ENCODE data around the gene PARP11.
A peak's percentile ranks its signal among the peaks of the same experiment; 100 is the strongest.

PARP11 gene, protein sequence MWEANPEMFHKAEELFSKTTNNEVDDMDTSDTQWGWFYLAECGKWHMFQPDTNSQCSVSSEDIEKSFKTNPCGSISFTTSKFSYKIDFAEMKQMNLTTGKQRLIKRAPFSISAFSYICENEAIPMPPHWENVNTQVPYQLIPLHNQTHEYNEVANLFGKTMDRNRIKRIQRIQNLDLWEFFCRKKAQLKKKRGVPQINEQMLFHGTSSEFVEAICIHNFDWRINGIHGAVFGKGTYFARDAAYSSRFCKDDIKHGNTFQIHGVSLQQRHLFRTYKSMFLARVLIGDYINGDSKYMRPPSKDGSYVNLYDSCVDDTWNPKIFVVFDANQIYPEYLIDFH

GRCh38 chr12:3872800-3873636 is at the start of gene PARP11:
Gene PARP11 (minus strand): TSS chr12:3873399. CDS start chr12:3873229, 170 bp downstream.
- Histone ChIP-seq H3K27me3 (ENCODE audit: control insufficient read depth in 1 of 2, insufficient read depth in 2 of 2, low read length in 2 of 2) (no peaks in the 10 kb centered on the region), H3K27ac (ENCODE audit: low read depth, low read length) (peak within 1 kb of the TSS; percentile 89), H3K4me1 (ENCODE audit: control insufficient read depth in 1 of 2, insufficient read depth in 2 of 2, low read length in 2 of 2) (peaks cover 30 to 36% of the 10 kb centered on the region in 2 donors), H3K9me3 (ENCODE audit: control insufficient read depth in 1 of 2, low read length in 2 of 2) (no peaks in the 10 kb centered on the region), H3K9ac (ENCODE audit: low read depth in 1 of 2, low read length in 2 of 2) (peak within 1 kb of the TSS; percentile 75 to 88), H3K36me3 (ENCODE audit: control insufficient read depth in 1 of 2, insufficient read depth in 2 of 2, low read length in 2 of 2) (no peaks in the 10 kb centered on the region), H3K4me3 (ENCODE audit: low read depth in 1 of 2, low read length in 2 of 2) (peak within 1 kb of the TSS; percentile 76 to 89)

GRCh38 chr12:3922033-3922432 is 48.8 kb upstream of the PARP11 start:
- Histone ChIP-seq H3K4me3 (ENCODE audit: low read depth in 1 of 2, low read length in 2 of 2) (no peak overlapping the region), H3K36me3 (ENCODE audit: control insufficient read depth in 1 of 2, insufficient read depth in 2 of 2, low read length in 2 of 2) (no peaks in the 10 kb centered on the region), H3K27ac (ENCODE audit: low read depth, low read length) (no peak overlapping the region), H3K27me3 (ENCODE audit: control insufficient read depth in 1 of 2, insufficient read depth in 2 of 2, low read length in 2 of 2) (peaks cover 8 to 30% of the 10 kb centered on the region in 2 donors), H3K9ac (ENCODE audit: low read depth in 1 of 2, low read length in 2 of 2) (no peak overlapping the region), H3K4me1 (ENCODE audit: control insufficient read depth in 1 of 2, insufficient read depth in 2 of 2, low read length in 2 of 2) (no peaks in the 10 kb centered on the region), H3K9me3 (ENCODE audit: control insufficient read depth in 1 of 2, low read length in 2 of 2) (no peaks in the 10 kb centered on the region)

- no peak overlapping the region for H3K4me3 ChIP-seq (ENCODE audit: low read depth in 1 of 2, low read length in 2 of 2)
- H3K9ac ChIP-seq (ENCODE audit: low read depth in 1 of 2, low read length in 2 of 2), result no peak overlapping the region
- H3K27ac ChIP-seq (ENCODE audit: low read depth, low read length), result no peak overlapping the region
- H3K36me3 ChIP-seq (ENCODE audit: control insufficient read depth in 1 of 2, insufficient read depth in 2 of 2, low read length in 2 of 2), result no peaks in the 10 kb centered on the region
- H3K9me3 ChIP-seq (ENCODE audit: control insufficient read depth in 1 of 2, low read length in 2 of 2), result no peaks in the 10 kb centered on the region
- H3K4me1 ChIP-seq (ENCODE audit: control insufficient read depth in 1 of 2, insufficient read depth in 2 of 2, low read length in 2 of 2), result no peaks in the 10 kb centered on the region
- H3K27me3 ChIP-seq (ENCODE audit: control insufficient read depth in 1 of 2, insufficient read depth in 2 of 2, low read length in 2 of 2), result peaks cover 8 to 30% of the 10 kb centered on the region in 2 donors
Measured at GRCh38 chr12:3921526-3921925, 48.3 kb upstream of the PARP11 start.

- Histone ChIP-seq H3K27me3 (ENCODE audit: control insufficient read depth in 1 of 2, insufficient read depth in 2 of 2, low read length in 2 of 2) (peaks cover 8 to 30% of the 10 kb centered on the region in 2 donors), H3K9me3 (ENCODE audit: control insufficient read depth in 1 of 2, low read length in 2 of 2) (no peaks in the 10 kb centered on the region), H3K4me3 (ENCODE audit: low read depth in 1 of 2, low read length in 2 of 2) (no peak overlapping the region), H3K36me3 (ENCODE audit: control insufficient read depth in 1 of 2, insufficient read depth in 2 of 2, low read length in 2 of 2) (no peaks in the 10 kb centered on the region), H3K27ac (ENCODE audit: low read depth, low read length) (no peak overlapping the region), H3K4me1 (ENCODE audit: control insufficient read depth in 1 of 2, insufficient read depth in 2 of 2, low read length in 2 of 2) (no peaks in the 10 kb centered on the region), H3K9ac (ENCODE audit: low read depth in 1 of 2, low read length in 2 of 2) (no peak overlapping the region)
Measured at GRCh38 chr12:3921151-3921471, 47.9 kb upstream of the PARP11 start.

GRCh38 chr12:3920351-3921150 is 47.4 kb upstream of the PARP11 start:
- H3K9ac ChIP-seq (ENCODE audit: low read depth in 1 of 2, low read length in 2 of 2), result no peak overlapping the region
- peaks cover 8 to 30% of the 10 kb centered on the region in 2 donors for H3K27me3 ChIP-seq (ENCODE audit: control insufficient read depth in 1 of 2, insufficient read depth in 2 of 2, low read length in 2 of 2)
- H3K9me3 ChIP-seq (ENCODE audit: control insufficient read depth in 1 of 2, low read length in 2 of 2), result no peaks in the 10 kb centered on the region
- no peaks in the 10 kb centered on the region for H3K4me1 ChIP-seq (ENCODE audit: control insufficient read depth in 1 of 2, insufficient read depth in 2 of 2, low read length in 2 of 2)
- H3K4me3 ChIP-seq (ENCODE audit: low read depth in 1 of 2, low read length in 2 of 2), result no peak overlapping the region
- H3K36me3 ChIP-seq (ENCODE audit: control insufficient read depth in 1 of 2, insufficient read depth in 2 of 2, low read length in 2 of 2), result no peaks in the 10 kb centered on the region
- no peak overlapping the region for H3K27ac ChIP-seq (ENCODE audit: low read depth, low read length)

GRCh38 chr12:3913278-3913677 is 40.1 kb upstream of the PARP11 start:
- Histone ChIP-seq H3K4me1 (ENCODE audit: control insufficient read depth in 1 of 2, insufficient read depth in 2 of 2, low read length in 2 of 2) (no peaks in the 10 kb centered on the region), H3K9me3 (ENCODE audit: control insufficient read depth in 1 of 2, low read length in 2 of 2) (no peaks in the 10 kb centered on the region), H3K27ac (ENCODE audit: low read depth, low read length) (no peak overlapping the region), H3K4me3 (ENCODE audit: low read depth in 1 of 2, low read length in 2 of 2) (no peak overlapping the region), H3K36me3 (ENCODE audit: control insufficient read depth in 1 of 2, insufficient read depth in 2 of 2, low read length in 2 of 2) (no peaks in the 10 kb centered on the region), H3K27me3 (ENCODE audit: control insufficient read depth in 1 of 2, insufficient read depth in 2 of 2, low read length in 2 of 2) (peaks cover 0 to 2% of the 10 kb centered on the region in 2 donors), H3K9ac (ENCODE audit: low read depth in 1 of 2, low read length in 2 of 2) (no peak overlapping the region)

DNA sequence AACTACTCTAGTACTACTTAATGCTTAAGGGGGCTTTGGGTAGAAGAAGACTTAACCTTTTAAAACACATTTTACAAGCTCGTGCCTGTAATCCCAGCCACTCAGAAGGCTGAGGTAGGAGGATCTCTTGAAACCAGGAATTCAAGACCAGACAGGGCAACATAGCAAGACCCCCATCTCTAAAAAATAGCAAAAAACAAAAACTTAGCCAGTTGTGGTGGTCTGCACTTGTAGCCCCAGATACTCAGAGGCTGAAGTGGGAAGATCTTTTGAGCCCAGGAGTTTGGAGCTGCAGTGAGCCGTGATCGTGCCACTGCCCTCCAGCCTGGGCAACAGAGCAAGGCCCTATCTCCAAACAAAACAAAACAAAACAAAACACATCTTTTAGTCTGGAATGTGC is 39.7 kb upstream of the PARP11 start:
- Histone ChIP-seq H3K4me1 (ENCODE audit: control insufficient read depth in 1 of 2, insufficient read depth in 2 of 2, low read length in 2 of 2) (no peaks in the 10 kb centered on the region), H3K36me3 (ENCODE audit: control insufficient read depth in 1 of 2, insufficient read depth in 2 of 2, low read length in 2 of 2) (no peaks in the 10 kb centered on the region), H3K9ac (ENCODE audit: low read depth in 1 of 2, low read length in 2 of 2) (no peak overlapping the region), H3K4me3 (ENCODE audit: low read depth in 1 of 2, low read length in 2 of 2) (no peak overlapping the region), H3K27ac (ENCODE audit: low read depth, low read length) (no peak overlapping the region), H3K9me3 (ENCODE audit: control insufficient read depth in 1 of 2, low read length in 2 of 2) (no peaks in the 10 kb centered on the region), H3K27me3 (ENCODE audit: control insufficient read depth in 1 of 2, insufficient read depth in 2 of 2, low read length in 2 of 2) (no peaks in the 10 kb centered on the region)

DNA sequence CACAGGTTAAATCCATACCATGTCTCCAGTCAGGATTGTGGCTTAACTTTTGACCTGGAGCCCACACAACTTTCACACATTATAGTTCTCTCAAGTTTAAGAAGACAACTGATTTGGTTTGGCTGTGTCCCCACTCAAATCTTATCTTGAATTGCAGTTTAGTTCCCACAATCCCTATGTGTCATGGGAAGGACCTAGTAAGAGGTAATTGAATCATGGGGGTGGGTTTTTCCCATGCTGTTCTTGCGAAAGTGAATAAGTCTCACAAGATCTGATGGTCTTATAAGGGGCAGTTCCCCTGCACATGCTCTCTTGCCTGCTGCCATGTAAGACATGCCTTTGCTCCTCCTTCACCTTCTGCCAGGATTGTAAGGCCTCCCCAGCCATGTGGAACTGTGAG is 38.2 kb upstream of the PARP11 start:
- Histone ChIP-seq H3K9ac (ENCODE audit: low read depth in 1 of 2, low read length in 2 of 2) (no peak overlapping the region), H3K9me3 (ENCODE audit: control insufficient read depth in 1 of 2, low read length in 2 of 2) (no peaks in the 10 kb centered on the region), H3K4me3 (ENCODE audit: low read depth in 1 of 2, low read length in 2 of 2) (no peak overlapping the region), H3K27me3 (ENCODE audit: control insufficient read depth in 1 of 2, insufficient read depth in 2 of 2, low read length in 2 of 2) (no peaks in the 10 kb centered on the region), H3K36me3 (ENCODE audit: control insufficient read depth in 1 of 2, insufficient read depth in 2 of 2, low read length in 2 of 2) (no peaks in the 10 kb centered on the region), H3K27ac (ENCODE audit: low read depth, low read length) (no peak overlapping the region), H3K4me1 (ENCODE audit: control insufficient read depth in 1 of 2, insufficient read depth in 2 of 2, low read length in 2 of 2) (no peaks in the 10 kb centered on the region)

GRCh38 chr12:3905664-3906063 is 32.5 kb upstream of the PARP11 start:
- H3K9ac ChIP-seq (ENCODE audit: low read depth in 1 of 2, low read length in 2 of 2), result no peak overlapping the region
- H3K9me3 ChIP-seq (ENCODE audit: control insufficient read depth in 1 of 2, low read length in 2 of 2), result no peaks in the 10 kb centered on the region
- H3K27me3 ChIP-seq (ENCODE audit: control insufficient read depth in 1 of 2, insufficient read depth in 2 of 2, low read length in 2 of 2), result peaks cover 0 to 3% of the 10 kb centered on the region in 2 donors
- H3K27ac ChIP-seq (ENCODE audit: low read depth, low read length), result no peak overlapping the region
- no peaks in the 10 kb centered on the region for H3K4me1 ChIP-seq (ENCODE audit: control insufficient read depth in 1 of 2, insufficient read depth in 2 of 2, low read length in 2 of 2)
- H3K4me3 ChIP-seq (ENCODE audit: low read depth in 1 of 2, low read length in 2 of 2), result no peak overlapping the region
- no peaks in the 10 kb centered on the region for H3K36me3 ChIP-seq (ENCODE audit: control insufficient read depth in 1 of 2, insufficient read depth in 2 of 2, low read length in 2 of 2)

DNA sequence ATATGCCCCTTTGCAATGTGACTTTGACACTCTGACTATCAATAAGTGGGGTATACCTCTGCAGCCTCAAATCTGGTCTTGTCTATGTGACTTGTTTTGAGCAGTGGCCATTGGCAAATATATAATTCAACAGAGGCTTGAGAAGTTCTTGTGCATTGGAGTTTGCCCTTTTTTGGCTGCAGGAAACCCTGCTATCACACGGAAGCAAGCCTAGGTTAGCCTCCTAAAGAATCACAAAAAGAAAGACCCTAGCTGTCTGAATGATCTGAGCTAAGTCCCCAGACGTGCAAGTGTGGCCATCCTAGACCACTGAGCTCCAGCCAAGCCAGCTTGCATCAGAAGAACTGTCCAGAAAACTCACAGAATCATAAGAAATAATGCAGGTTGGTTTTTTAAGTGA is 31.8 kb upstream of the PARP11 start:
- no peak overlapping the region for H3K4me3 ChIP-seq (ENCODE audit: low read depth in 1 of 2, low read length in 2 of 2)
- no peaks in the 10 kb centered on the region for H3K9me3 ChIP-seq (ENCODE audit: control insufficient read depth in 1 of 2, low read length in 2 of 2)
- no peak overlapping the region for H3K27ac ChIP-seq (ENCODE audit: low read depth, low read length)
- peaks cover 0 to 3% of the 10 kb centered on the region in 2 donors for H3K27me3 ChIP-seq (ENCODE audit: control insufficient read depth in 1 of 2, insufficient read depth in 2 of 2, low read length in 2 of 2)
- H3K9ac ChIP-seq (ENCODE audit: low read depth in 1 of 2, low read length in 2 of 2), result no peak overlapping the region
- H3K4me1 ChIP-seq (ENCODE audit: control insufficient read depth in 1 of 2, insufficient read depth in 2 of 2, low read length in 2 of 2), result no peaks in the 10 kb centered on the region
- no peaks in the 10 kb centered on the region for H3K36me3 ChIP-seq (ENCODE audit: control insufficient read depth in 1 of 2, insufficient read depth in 2 of 2, low read length in 2 of 2)
